Cardiac fibroblast (primary cell): Measurements from ENCODE around the gene PSAT1.

Experiments
- DNase-seq, 2 donors: peaks; one replicate each; pipeline versions ENCODE4 v3.0.0 to v3.0.0-alpha.2; 2010; ENCODE audit warnings: low read depth in 2 of 2
- H3K4me3 ChIP-seq, 2 donors: replicated peaks in 1 of 2; 1 replicate in 1 of 2; 2 replicates in 1 of 2; pipeline ENCODE4 v1.5.1; 2011; ENCODE audit warnings: low read depth in 2 of 2, low read length in 2 of 2, mild to moderate bottlenecking in 2 of 2, moderate library complexity in 1 of 2
- CTCF ChIP-seq: IDR thresholded peaks from one replicate; pipeline ENCODE4 v1.5.1; 2011; ENCODE audit warnings: low read depth, mild to moderate bottlenecking, low read length, inconsistent platforms

The PSAT1 gene

GRCh38 chr9:78358329-78359051, 61.6 kb downstream of the PSAT1 start:
- no peak for DNase-seq
- no peak for TF ChIP-seq CTCF
- H3K4me3 ChIP-seq, result no peak overlapping the region

- TF ChIP-seq CTCF, result no peak
- no peak overlapping the region for H3K4me3 ChIP-seq
- peak; percentile 30 to 35 for DNase-seq
These were observed 66.3 kb downstream of the PSAT1 start for GRCh38 chr9:78363221-78363620.

- peak; percentile 40 to 53 for DNase-seq
- H3K4me3 ChIP-seq, result no peak overlapping the region
- peak; percentile 62 for TF ChIP-seq CTCF
These were observed 69.1 kb downstream of the PSAT1 start for GRCh38 chr9:78365748-78366697.

GRCh38 chr9:78366827-78367226, 69.9 kb downstream of the PSAT1 start:
- no peak for TF ChIP-seq CTCF
- no peak overlapping the region for H3K4me3 ChIP-seq
- no peak for DNase-seq

GRCh38 chr9:78368236-78368635, 71.3 kb downstream of the PSAT1 start:
- no peak overlapping the region for H3K4me3 ChIP-seq
- no peak for TF ChIP-seq CTCF
- DNase-seq, result no peak

GRCh38 chr9:78369639-78370219, 72.8 kb downstream of the PSAT1 start:
- no peak overlapping the region for H3K4me3 ChIP-seq
- peak; percentile 88 for TF ChIP-seq CTCF
- peak; percentile 76 to 87 for DNase-seq
